Activated CD4-positive, alpha-beta memory T cell treated with anti-CD3 and anti-CD28 coated beads, Interleukin-2, amount 10 ng/mL, durations not matched to agents 7 days and 5 days (primary cell): ENCODE data around the gene LTBP1. TPM values are rescaled to one million over a fixed set of nuclear protein-coding genes. Genes with fewer than 3 reads are reported as not detected.

ENCODE experiments used
- CTCF ChIA-PET: fragments of 350-600 bp; sonication (Branson Sonifier 250); formaldehyde crosslinking; loops from one replicate; lab custom pipeline; 2021; ENCODE audit warnings: antibody characterized with exemption, inconsistent platforms; lab: Charles Lee
- POLR2A ChIA-PET: fragments of 350-600 bp; sonication (Branson Sonifier 250); formaldehyde crosslinking; loops from one replicate; lab custom pipeline; 2021; ENCODE audit warnings: antibody characterized with exemption; lab: Charles Lee
- DNase-seq: peaks from one replicate; pipeline ENCODE4 v3.0.0-alpha.2; 2020
- H3K27ac Mint-ChIP-seq: one replicate; pipeline ENCODE4 v1.8.0; 2021; ENCODE audit warnings: mild to moderate bottlenecking, mixed read lengths
- H3K27me3 Mint-ChIP-seq: one replicate; pipeline ENCODE4 v1.8.0; 2021; ENCODE audit warnings: mixed read lengths
- H3K36me3 Mint-ChIP-seq: one replicate; pipeline ENCODE4 v1.8.0; 2021; ENCODE audit warnings: low read depth, mixed read lengths
- H3K4me1 Mint-ChIP-seq: one replicate; pipeline ENCODE4 v1.8.0; 2021; ENCODE audit warnings: mixed read lengths
- H3K4me3 Mint-ChIP-seq: one replicate; pipeline ENCODE4 v1.8.0; 2021; ENCODE audit warnings: mild to moderate bottlenecking, mixed read lengths
- H3K9me3 Mint-ChIP-seq: one replicate; pipeline ENCODE4 v1.8.0; 2021; ENCODE audit warnings: mixed read lengths
- total RNA-seq, 2 experiments: library from RNA; stranded (reverse); gene quantifications; one replicate each; pipeline ENCODE4 v1.2.3, GENCODE V29; 2021

The LTBP1 gene
- total RNA-seq, 2 experiments from 2014 or later = 0.33 to 0.35 TPM

DNA sequence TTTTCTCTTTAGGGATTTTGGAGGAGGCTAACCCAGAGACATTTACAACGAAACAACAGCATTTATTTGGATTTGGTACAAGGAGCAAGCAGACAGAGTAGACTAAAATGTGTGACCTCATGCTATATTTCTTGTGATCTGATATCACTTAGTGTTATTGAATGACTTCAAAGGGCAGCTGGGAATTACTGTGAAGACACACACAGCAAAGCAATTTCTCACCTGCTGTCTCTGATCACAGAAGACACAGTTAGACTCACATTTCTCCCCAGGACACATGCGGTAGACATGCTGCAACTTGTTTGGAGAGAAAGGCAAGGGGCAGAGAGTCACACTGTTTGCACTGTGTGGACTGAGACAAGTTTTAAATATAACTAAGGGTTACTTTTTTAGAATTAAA is 67.5 kb downstream of the LTBP1 start:
- no peak overlapping the region for H3K27ac Mint-ChIP-seq
- H3K27me3 Mint-ChIP-seq = no peaks in the 10 kb centered on the region
- no peak overlapping the region for H3K4me3 Mint-ChIP-seq
- H3K4me1 Mint-ChIP-seq = no peaks in the 10 kb centered on the region
- CTCF ChIA-PET = no interaction called here
- H3K9me3 Mint-ChIP-seq = no peaks in the 10 kb centered on the region
- DNase-seq = no peak
- H3K36me3 Mint-ChIP-seq = no peaks in the 10 kb centered on the region
- POLR2A ChIA-PET = no interaction called here

DNA sequence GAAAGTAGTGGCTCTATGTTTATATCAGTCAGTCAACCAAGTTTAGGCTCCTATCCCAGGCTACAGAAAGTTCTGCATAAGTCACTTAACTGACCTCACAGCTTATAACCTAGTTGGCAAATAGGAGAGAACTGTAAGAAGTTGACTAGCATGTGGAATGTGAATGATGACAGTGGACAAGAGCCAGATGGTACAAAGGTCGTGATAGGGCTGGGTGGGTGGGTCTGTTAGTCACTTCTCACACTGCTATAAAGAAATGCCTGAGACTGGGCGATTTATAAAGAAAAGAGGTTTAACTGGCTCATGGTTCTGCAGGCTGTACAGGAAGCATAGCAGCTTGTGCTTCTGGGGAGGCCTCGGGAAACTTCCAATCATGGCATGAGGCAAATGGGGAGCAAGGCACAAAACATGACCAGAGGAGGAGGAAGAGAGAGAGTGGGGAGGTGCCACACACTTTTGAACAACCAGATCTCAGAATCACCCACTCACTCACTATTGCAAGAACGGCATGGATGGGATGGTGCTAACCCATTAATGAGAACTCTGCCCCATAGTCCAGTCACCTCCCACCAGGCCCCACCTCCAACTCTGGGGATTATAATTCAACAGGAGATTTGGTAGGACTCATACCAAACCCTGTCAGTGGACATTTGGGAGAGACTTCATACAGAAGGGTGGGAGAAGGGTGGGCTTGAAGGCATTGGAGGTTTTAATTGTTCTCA is 68.8 kb downstream of the LTBP1 start:
- Mint-ChIP-seq H3K36me3 (no peaks in the 10 kb centered on the region), H3K4me3 (no peak overlapping the region), H3K27ac (no peak overlapping the region), H3K27me3 (peaks cover under 1% of the 10 kb centered on the region), H3K9me3 (no peaks in the 10 kb centered on the region), H3K4me1 (no peaks in the 10 kb centered on the region)
- ChIA-PET CTCF (no interaction called here), POLR2A (no interaction called here)
- DNase-seq = no peak

DNA sequence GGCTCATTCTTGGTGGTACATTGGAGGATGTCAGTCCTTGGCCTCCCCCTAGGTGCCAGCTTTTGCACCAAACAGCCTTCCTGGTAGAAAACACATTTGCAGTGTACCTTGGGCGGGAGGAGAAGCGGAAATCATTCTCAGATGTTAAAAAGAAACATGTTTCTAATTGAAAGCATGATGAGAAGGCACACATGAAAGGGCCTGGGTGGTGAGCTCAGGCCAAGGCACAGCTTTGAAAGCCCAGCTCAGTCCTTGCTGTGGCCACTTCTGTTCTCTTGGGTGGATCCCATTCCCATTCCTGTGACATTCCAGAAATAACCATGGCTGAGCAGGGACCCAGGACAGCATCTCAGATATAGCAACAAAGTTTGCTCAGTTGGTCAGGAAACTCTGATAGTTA is 71.5 kb downstream of the LTBP1 start:
- DNase-seq = no peak
- Mint-ChIP-seq H3K4me3 (no peak overlapping the region), H3K27me3 (peaks cover 15% of the 10 kb centered on the region), H3K4me1 (no peaks in the 10 kb centered on the region), H3K36me3 (no peaks in the 10 kb centered on the region), H3K27ac (no peak overlapping the region), H3K9me3 (no peaks in the 10 kb centered on the region)
- ChIA-PET POLR2A (no interaction called here), CTCF (no interaction called here)

GRCh38 chr2:33019796-33020195 is 73.0 kb downstream of the LTBP1 start:
- no peak overlapping the region for H3K4me3 Mint-ChIP-seq
- POLR2A ChIA-PET = no interaction called here

DNA sequence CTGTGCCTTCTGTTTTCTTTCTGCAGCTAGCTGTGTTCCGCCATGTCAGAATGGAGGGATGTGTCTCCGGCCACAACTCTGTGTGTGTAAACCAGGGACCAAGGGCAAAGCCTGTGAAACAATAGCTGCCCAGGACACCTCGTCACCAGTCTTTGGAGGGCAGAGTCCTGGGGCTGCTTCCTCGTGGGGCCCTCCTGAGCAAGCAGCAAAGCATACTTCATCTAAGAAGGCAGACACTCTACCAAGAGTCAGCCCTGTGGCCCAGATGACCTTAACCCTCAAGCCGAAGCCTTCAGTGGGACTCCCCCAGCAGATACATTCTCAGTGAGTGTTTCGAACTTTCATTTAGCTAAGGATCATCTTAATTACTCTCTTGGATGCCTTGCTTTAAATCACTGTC is 74.1 kb downstream of the LTBP1 start:
- Mint-ChIP-seq H3K4me1 (no peaks in the 10 kb centered on the region), H3K27ac (no peak overlapping the region), H3K4me3 (no peak overlapping the region), H3K27me3 (peaks cover 29% of the 10 kb centered on the region), H3K9me3 (no peaks in the 10 kb centered on the region), H3K36me3 (no peaks in the 10 kb centered on the region)
- ChIA-PET CTCF (no interaction called here), POLR2A (no interaction called here)
- DNase-seq = no peak

More at GRCh38 chr2:33019796-33020195, 73.0 kb downstream of the LTBP1 start:
- Mint-ChIP-seq H3K9me3 (no peaks in the 10 kb centered on the region), H3K36me3 (no peaks in the 10 kb centered on the region), H3K4me1 (no peaks in the 10 kb centered on the region), H3K27ac (no peak overlapping the region), H3K27me3 (peaks cover 24% of the 10 kb centered on the region)
- CTCF ChIA-PET = no interaction called here
- DNase-seq = no peak

- no peaks in the 10 kb centered on the region for H3K36me3 Mint-ChIP-seq
- H3K27ac Mint-ChIP-seq = no peak overlapping the region
- DNase-seq = no peak
- ChIA-PET POLR2A (no interaction called here), CTCF (interaction anchor here (0.6 to 1.3 kb wide), 3 partner anchors 59 to 927 kb away, joined by 3 to 4 read pairs (median 3); no protein-coding TSS in a partner anchor)
- peaks cover 29% of the 10 kb centered on the region for H3K27me3 Mint-ChIP-seq
- H3K4me1 Mint-ChIP-seq = no peaks in the 10 kb centered on the region
- H3K9me3 Mint-ChIP-seq = no peaks in the 10 kb centered on the region
- H3K4me3 Mint-ChIP-seq = no peak overlapping the region
Observed at GRCh38 chr2:33021542-33022227, 74.9 kb downstream of the LTBP1 start.

DNA sequence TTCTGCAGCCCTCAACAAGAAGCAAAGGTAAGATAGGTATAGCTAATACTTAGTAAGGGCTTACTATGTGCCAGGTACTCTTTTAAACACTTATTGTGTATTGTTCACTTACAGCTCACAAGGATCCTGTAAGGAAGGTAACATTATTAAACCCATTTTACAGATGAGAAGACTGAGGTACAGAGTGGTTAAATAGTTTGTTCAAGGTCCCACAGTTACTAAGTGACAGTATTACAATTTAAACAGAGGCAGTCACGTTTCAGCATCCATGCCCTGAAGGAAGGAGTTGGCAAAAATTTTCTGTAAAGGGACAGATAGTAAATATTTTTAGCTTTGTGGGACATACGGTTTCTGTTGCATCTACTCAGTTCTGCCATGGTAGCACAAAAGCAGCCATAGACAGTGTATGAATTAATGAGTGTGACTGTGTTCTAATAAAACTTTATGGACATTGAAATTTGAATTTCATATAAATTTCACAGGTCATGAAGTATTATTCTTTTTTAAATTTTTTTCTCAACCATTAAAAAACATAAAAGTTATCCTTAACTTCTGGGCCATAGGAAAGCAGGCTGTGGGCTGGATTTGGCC is 75.7 kb downstream of the LTBP1 start:
- Mint-ChIP-seq H3K4me1 (no peaks in the 10 kb centered on the region), H3K36me3 (no peaks in the 10 kb centered on the region), H3K27me3 (peaks cover 29% of the 10 kb centered on the region), H3K27ac (no peak overlapping the region), H3K4me3 (no peak overlapping the region), H3K9me3 (no peaks in the 10 kb centered on the region)
- ChIA-PET CTCF (interaction anchor here (0.6 to 1.3 kb wide), 3 partner anchors 60 to 928 kb away, joined by 3 to 4 read pairs (median 3); no protein-coding TSS in a partner anchor), POLR2A (no interaction called here)
- no peak for DNase-seq

- no peaks in the 10 kb centered on the region for H3K4me1 Mint-ChIP-seq
- POLR2A ChIA-PET = no interaction called here
Observed at GRCh38 chr2:33022989-33023727, 76.4 kb downstream of the LTBP1 start.

DNA sequence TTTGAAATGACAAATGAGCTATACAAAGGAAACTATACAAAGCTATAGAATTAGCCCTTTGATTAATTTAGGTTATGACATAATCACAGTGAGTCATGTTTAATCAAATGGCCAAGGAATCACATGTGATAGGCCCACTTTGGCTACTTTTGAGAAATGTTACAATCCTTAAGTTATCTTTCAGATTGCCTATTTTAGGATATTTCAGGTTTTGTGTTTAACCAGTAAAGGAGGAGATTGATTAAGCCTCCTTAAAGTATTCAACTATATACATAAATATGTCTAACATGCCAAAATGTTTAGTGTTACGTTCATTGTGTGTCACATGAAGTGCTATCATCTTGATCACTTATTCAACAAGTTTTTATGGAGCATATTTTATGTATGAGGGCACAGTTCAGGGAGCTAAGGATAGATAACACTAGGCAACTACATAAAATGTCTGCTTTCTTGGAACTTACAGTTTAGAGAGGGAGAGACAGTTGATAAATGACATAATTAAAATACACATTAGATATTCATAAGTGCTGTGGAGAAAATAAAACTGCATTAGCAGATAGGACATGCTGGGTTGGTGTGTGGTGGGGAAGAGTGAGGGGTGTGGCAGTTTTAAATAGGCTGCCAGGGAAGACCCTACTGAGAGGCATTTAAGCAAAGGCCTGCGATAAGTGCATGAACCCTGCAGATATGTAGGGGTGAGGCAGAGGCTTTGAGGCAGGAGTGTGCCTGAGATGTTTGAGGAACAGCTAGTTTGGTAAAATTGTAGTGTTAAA is 77.2 kb downstream of the LTBP1 start:
- POLR2A ChIA-PET = no interaction called here
- Mint-ChIP-seq H3K27me3 (peaks cover 29% of the 10 kb centered on the region), H3K36me3 (no peaks in the 10 kb centered on the region), H3K27ac (no peak overlapping the region), H3K4me3 (no peak overlapping the region), H3K9me3 (no peaks in the 10 kb centered on the region), H3K4me1 (no peaks in the 10 kb centered on the region)
- no peak for DNase-seq
- CTCF ChIA-PET = no interaction called here

More at GRCh38 chr2:33022989-33023727, 76.4 kb downstream of the LTBP1 start:
- no peak overlapping the region for H3K27ac Mint-ChIP-seq
- no peak for DNase-seq
- CTCF ChIA-PET = interaction anchor here (1.3 kb wide), 1 partner anchor 249 kb away, joined by 3 read pairs; no protein-coding TSS in a partner anchor
- H3K4me3 Mint-ChIP-seq = no peak overlapping the region
- no peaks in the 10 kb centered on the region for H3K36me3 Mint-ChIP-seq
- H3K27me3 Mint-ChIP-seq = peaks cover 29% of the 10 kb centered on the region
- H3K9me3 Mint-ChIP-seq = no peaks in the 10 kb centered on the region

DNA sequence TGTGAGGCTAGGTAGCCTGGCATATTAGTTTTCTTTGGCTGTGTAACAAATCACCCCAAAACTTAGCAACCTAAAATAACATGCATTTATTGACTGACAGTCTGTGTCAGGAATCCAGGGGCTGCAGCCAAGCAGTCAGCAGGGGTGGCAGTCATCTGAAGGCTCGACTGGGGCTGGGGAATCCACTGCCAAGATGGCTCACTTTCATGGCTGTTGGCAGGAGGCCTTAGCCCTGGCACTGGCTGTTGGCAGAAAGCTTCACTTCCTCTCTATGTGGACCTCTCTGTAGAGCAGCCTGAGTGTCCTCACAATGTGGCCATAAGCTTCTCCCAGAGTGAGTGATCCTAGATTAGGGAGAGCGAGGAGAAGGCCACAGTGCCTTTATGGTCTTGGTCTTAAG is 78.0 kb downstream of the LTBP1 start:
- no peaks in the 10 kb centered on the region for H3K9me3 Mint-ChIP-seq
- H3K27ac Mint-ChIP-seq = no peak overlapping the region
- no peaks in the 10 kb centered on the region for H3K4me1 Mint-ChIP-seq
- POLR2A ChIA-PET = no interaction called here
- no peak overlapping the region for H3K4me3 Mint-ChIP-seq
- peaks cover 32% of the 10 kb centered on the region for H3K27me3 Mint-ChIP-seq
- no peak for DNase-seq
- CTCF ChIA-PET = no interaction called here
- H3K36me3 Mint-ChIP-seq = no peaks in the 10 kb centered on the region

DNA sequence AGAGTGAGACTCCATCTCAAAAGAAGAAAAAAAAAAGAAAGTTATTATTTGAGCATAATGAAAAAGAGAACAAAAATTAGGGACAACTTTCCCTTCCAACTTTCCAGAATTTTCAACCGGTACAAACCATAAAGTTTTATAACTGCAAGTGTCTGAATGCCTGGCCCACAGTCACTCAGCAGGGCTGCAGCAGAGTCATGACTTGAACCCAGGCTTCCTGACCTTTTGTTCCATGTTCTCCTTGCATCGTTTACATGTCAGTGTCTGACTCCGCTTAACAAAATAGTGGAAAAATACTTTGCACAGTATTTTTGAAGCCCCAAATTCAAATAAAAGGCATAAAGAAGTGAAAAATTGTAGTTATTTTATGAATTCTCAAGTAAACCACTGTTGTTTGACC is 82.7 kb downstream of the LTBP1 start:
- no peaks in the 10 kb centered on the region for H3K9me3 Mint-ChIP-seq
- no peak overlapping the region for H3K4me3 Mint-ChIP-seq
- no peaks in the 10 kb centered on the region for H3K4me1 Mint-ChIP-seq
- no peak for DNase-seq
- POLR2A ChIA-PET = no interaction called here
- no peaks in the 10 kb centered on the region for H3K36me3 Mint-ChIP-seq
- peaks cover 20% of the 10 kb centered on the region for H3K27me3 Mint-ChIP-seq
- H3K27ac Mint-ChIP-seq = no peak overlapping the region
- CTCF ChIA-PET = no interaction called here

GRCh38 chr2:33029926-33030325 is 83.2 kb downstream of the LTBP1 start:
- Mint-ChIP-seq H3K27ac (no peak overlapping the region), H3K27me3 (peaks cover 18% of the 10 kb centered on the region), H3K4me1 (no peaks in the 10 kb centered on the region), H3K4me3 (no peak overlapping the region), H3K9me3 (no peaks in the 10 kb centered on the region), H3K36me3 (no peaks in the 10 kb centered on the region)
- ChIA-PET CTCF (no interaction called here), POLR2A (no interaction called here)
- DNase-seq = no peak
